WTC11 (cell line): Measurements from ENCODE around the gene NTN4. TPM values are rescaled to one million over a fixed set of nuclear protein-coding genes. Genes with fewer than 3 reads are reported as not detected.

Source experiments
- ATAC-seq: fragments of 200-7000 bp; cut with Tn5 transposase; 2 replicates; pipeline ENCODE4 v1.10.0; 2021; ENCODE audit warnings: mild to moderate bottlenecking, moderate library complexity
- CTCF ChIA-PET: fragments of 300-600 bp; sonication (Branson Sonifier 250); formaldehyde crosslinking; loops from one replicate; lab custom pipeline; 2021; ENCODE audit warnings: antibody characterized with exemption; lab: Charles Lee
- POLR2A ChIA-PET: fragments of 350-600 bp; sonication (Branson Sonifier 250); formaldehyde crosslinking; loops from one replicate; lab custom pipeline; 2021; ENCODE audit warnings: antibody characterized with exemption; lab: Charles Lee
- DNase-seq: peaks from one replicate; pipeline ENCODE4 v3.0.0; 2021; ENCODE audit warnings: low spot score
- H3K27ac Mint-ChIP-seq: 2 replicates; pipeline ENCODE4 v1.8.0; 2021; ENCODE audit warnings: mixed read lengths
- H3K27me3 Mint-ChIP-seq: 2 replicates; pipeline ENCODE4 v1.8.0; 2021; ENCODE audit warnings: low read depth, mild to moderate bottlenecking, moderate library complexity, mixed read lengths
- H3K36me3 Mint-ChIP-seq: 2 replicates; pipeline ENCODE4 v1.8.0; 2021; ENCODE audit warnings: mixed read lengths
- H3K4me1 Mint-ChIP-seq: 2 replicates; pipeline ENCODE4 v1.8.0; 2022; ENCODE audit warnings: mixed read lengths
- H3K4me3 Mint-ChIP-seq: 2 replicates; pipeline ENCODE4 v1.8.0; 2021; ENCODE audit warnings: mild to moderate bottlenecking, moderate library complexity, mixed read lengths
- H3K9me3 Mint-ChIP-seq: 2 replicates; pipeline ENCODE4 v1.8.0; 2021; ENCODE audit warnings: mixed read lengths
- ETV6 ChIP-seq: sonication (generic); formaldehyde crosslinking; IDR thresholded peaks from 2 replicates; pipeline ENCODE4 v1.8.1; 2022; ENCODE audit warnings: mild to moderate bottlenecking, missing genetic modification reagents
- FOXK1 ChIP-seq: sonication (generic); formaldehyde crosslinking; IDR thresholded peaks from 2 replicates; pipeline ENCODE4 v1.8.0; 2022; ENCODE audit warnings: mild to moderate bottlenecking, moderate library complexity, missing genetic modification reagents
- FOXP1 ChIP-seq: sonication (generic); formaldehyde crosslinking; IDR thresholded peaks from 2 replicates; pipeline ENCODE4 v1.8.0; 2022; ENCODE audit warnings: missing genetic modification reagents, mild to moderate bottlenecking, moderate library complexity, borderline replicate concordance
- GABPB1 ChIP-seq: sonication (generic); formaldehyde crosslinking; IDR thresholded peaks from 2 replicates; pipeline ENCODE4 v1.8.1; 2023; ENCODE audit warnings: mild to moderate bottlenecking, missing genetic modification reagents
- GTF2I ChIP-seq: fragments of 250-450 bp; sonication (Bioruptor Pico); conservative IDR thresholded peaks from 2 replicates; pipeline ENCODE4 v1.4.0; 2021; ENCODE audit warnings: mild to moderate bottlenecking
- IRF2 ChIP-seq: sonication (generic); formaldehyde crosslinking; IDR thresholded peaks from 2 replicates; pipeline ENCODE4 v1.8.0; 2022; ENCODE audit warnings: low read depth, missing genetic modification reagents, borderline replicate concordance
- JUN ChIP-seq: sonication (generic); formaldehyde crosslinking; IDR thresholded peaks from 2 replicates; pipeline ENCODE4 v1.8.0; 2023; ENCODE audit warnings: mild to moderate bottlenecking, missing genetic modification reagents
- NFE2L1 ChIP-seq: sonication (generic); formaldehyde crosslinking; IDR thresholded peaks from 2 replicates; pipeline ENCODE4 v1.8.1; 2023; ENCODE audit warnings: missing genetic modification reagents
- SOX15 ChIP-seq: fragments of 250-450 bp; sonication (Bioruptor Pico); IDR thresholded peaks from 2 replicates; pipeline ENCODE4 v1.9.0; 2021; ENCODE audit warnings: mild to moderate bottlenecking
- TCF7 ChIP-seq: sonication (generic); formaldehyde crosslinking; IDR thresholded peaks from 2 replicates; pipeline ENCODE4 v1.8.0; 2022; ENCODE audit warnings: mild to moderate bottlenecking, low read depth, missing genetic modification reagents, moderate library complexity
- ZNF121 ChIP-seq: sonication (generic); formaldehyde crosslinking; IDR thresholded peaks from 2 replicates; pipeline ENCODE4 v1.8.0; 2023; ENCODE audit warnings: missing genetic modification reagents
- ZNF138 ChIP-seq: sonication (generic); formaldehyde crosslinking; conservative IDR thresholded peaks from 2 replicates; pipeline ENCODE4 v1.8.1; 2022; ENCODE audit warnings: mild to moderate bottlenecking, moderate library complexity, missing genetic modification reagents
- ZNF232 ChIP-seq: sonication (generic); formaldehyde crosslinking; IDR thresholded peaks from 2 replicates; pipeline ENCODE4 v1.8.0; 2022; ENCODE audit warnings: mild to moderate bottlenecking, missing genetic modification reagents
- ZNF416 ChIP-seq: fragments of 250-450 bp; sonication (Bioruptor Pico); IDR thresholded peaks from 2 replicates; pipeline ENCODE4 v1.9.0; 2021; ENCODE audit warnings: mild to moderate bottlenecking, inconsistent platforms
- total RNA-seq: library from RNA; stranded (reverse); gene quantifications from 3 replicates; pipeline ENCODE4 v1.2.3, GENCODE V29; 2021
- TF ChIP-seq, protein P1 (sequence below): fragments of 250-450 bp; sonication (Bioruptor Pico); IDR thresholded peaks from 2 replicates; pipeline ENCODE4 v1.9.0; 2021; ENCODE audit warnings: mild to moderate bottlenecking, borderline replicate concordance
- TF ChIP-seq, protein P2 (sequence below): sonication (generic); formaldehyde crosslinking; IDR thresholded peaks from 2 replicates; pipeline ENCODE4 v1.8.1; 2022; ENCODE audit warnings: mild to moderate bottlenecking, missing genetic modification reagents, moderate library complexity, borderline replicate concordance
- TF ChIP-seq, protein P3 (sequence below): sonication (generic); formaldehyde crosslinking; IDR thresholded peaks from 2 replicates; pipeline ENCODE4 v1.8.1; 2023; ENCODE audit warnings: mild to moderate bottlenecking, missing genetic modification reagents, borderline replicate concordance
- TF ChIP-seq, protein P4 (sequence below): fragments of 250-450 bp; sonication (Bioruptor Pico); IDR thresholded peaks from 2 replicates; pipeline ENCODE4 v1.8.0; 2021; ENCODE audit warnings: mild to moderate bottlenecking
- TF ChIP-seq, protein P5 (sequence below): sonication (generic); formaldehyde crosslinking; IDR thresholded peaks from 2 replicates; pipeline ENCODE4 v1.8.0; 2023; ENCODE audit warnings: mild to moderate bottlenecking, missing genetic modification reagents

Gene NTN4
- total RNA-seq, 1 experiment from 2014 or later, result 2.7 TPM

DNA sequence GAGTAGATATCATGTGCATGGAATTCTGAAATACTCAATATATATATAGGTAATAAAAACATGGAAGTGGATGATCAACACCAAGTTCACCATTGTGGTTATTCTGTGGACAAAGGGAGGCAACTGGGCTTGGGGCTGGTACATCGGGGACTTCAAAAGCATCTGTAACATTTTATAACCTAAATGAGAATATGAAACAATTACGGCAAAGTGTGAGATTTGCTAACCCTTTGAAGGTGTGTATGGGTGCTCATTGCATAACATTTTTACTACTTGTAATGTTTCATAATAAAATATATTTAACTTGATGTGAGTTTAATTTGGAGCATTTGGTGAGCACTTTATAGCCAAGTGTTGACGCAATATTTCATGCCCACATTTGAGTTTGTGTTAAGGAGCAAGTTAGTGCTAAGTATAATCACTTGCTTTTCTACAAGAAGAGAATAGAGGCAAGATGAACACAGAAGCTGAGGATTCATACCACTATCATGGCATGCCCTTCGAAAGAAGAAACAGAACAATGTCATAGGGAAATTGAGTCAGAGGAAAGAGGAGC is 109.3 kb downstream of the NTN4 start:
- H3K9me3 Mint-ChIP-seq, result peaks cover 12% of the 10 kb centered on the region
- POLR2A ChIA-PET, result no interaction called here
- peaks cover 13% of the 10 kb centered on the region for H3K36me3 Mint-ChIP-seq
- TF ChIP-seq, protein P1, sequence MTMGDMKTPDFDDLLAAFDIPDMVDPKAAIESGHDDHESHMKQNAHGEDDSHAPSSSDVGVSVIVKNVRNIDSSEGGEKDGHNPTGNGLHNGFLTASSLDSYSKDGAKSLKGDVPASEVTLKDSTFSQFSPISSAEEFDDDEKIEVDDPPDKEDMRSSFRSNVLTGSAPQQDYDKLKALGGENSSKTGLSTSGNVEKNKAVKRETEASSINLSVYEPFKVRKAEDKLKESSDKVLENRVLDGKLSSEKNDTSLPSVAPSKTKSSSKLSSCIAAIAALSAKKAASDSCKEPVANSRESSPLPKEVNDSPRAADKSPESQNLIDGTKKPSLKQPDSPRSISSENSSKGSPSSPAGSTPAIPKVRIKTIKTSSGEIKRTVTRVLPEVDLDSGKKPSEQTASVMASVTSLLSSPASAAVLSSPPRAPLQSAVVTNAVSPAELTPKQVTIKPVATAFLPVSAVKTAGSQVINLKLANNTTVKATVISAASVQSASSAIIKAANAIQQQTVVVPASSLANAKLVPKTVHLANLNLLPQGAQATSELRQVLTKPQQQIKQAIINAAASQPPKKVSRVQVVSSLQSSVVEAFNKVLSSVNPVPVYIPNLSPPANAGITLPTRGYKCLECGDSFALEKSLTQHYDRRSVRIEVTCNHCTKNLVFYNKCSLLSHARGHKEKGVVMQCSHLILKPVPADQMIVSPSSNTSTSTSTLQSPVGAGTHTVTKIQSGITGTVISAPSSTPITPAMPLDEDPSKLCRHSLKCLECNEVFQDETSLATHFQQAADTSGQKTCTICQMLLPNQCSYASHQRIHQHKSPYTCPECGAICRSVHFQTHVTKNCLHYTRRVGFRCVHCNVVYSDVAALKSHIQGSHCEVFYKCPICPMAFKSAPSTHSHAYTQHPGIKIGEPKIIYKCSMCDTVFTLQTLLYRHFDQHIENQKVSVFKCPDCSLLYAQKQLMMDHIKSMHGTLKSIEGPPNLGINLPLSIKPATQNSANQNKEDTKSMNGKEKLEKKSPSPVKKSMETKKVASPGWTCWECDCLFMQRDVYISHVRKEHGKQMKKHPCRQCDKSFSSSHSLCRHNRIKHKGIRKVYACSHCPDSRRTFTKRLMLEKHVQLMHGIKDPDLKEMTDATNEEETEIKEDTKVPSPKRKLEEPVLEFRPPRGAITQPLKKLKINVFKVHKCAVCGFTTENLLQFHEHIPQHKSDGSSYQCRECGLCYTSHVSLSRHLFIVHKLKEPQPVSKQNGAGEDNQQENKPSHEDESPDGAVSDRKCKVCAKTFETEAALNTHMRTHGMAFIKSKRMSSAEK (CRISPR knock-in tag), result no peak
- TF ChIP-seq GTF2I (CRISPR knock-in tag), result no peak
- TF ChIP-seq FOXK1 (CRISPR knock-in tag), result no peak
- no peak for TF ChIP-seq FOXP1 (CRISPR knock-in tag)
- TF ChIP-seq, protein P2, sequence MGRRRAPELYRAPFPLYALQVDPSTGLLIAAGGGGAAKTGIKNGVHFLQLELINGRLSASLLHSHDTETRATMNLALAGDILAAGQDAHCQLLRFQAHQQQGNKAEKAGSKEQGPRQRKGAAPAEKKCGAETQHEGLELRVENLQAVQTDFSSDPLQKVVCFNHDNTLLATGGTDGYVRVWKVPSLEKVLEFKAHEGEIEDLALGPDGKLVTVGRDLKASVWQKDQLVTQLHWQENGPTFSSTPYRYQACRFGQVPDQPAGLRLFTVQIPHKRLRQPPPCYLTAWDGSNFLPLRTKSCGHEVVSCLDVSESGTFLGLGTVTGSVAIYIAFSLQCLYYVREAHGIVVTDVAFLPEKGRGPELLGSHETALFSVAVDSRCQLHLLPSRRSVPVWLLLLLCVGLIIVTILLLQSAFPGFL, result no peak
- no peak for TF ChIP-seq ZNF121 (CRISPR knock-in tag)
- TF ChIP-seq NFE2L1 (CRISPR knock-in tag), result no peak
- TF ChIP-seq ETV6 (CRISPR knock-in tag), result no peak
- TF ChIP-seq GABPB1 (CRISPR knock-in tag), result no peak
- no peak for TF ChIP-seq ZNF138 (CRISPR knock-in tag)
- TF ChIP-seq TCF7 (CRISPR knock-in tag), result no peak
- no peak for TF ChIP-seq JUN (CRISPR knock-in tag)
- TF ChIP-seq, protein P3, sequence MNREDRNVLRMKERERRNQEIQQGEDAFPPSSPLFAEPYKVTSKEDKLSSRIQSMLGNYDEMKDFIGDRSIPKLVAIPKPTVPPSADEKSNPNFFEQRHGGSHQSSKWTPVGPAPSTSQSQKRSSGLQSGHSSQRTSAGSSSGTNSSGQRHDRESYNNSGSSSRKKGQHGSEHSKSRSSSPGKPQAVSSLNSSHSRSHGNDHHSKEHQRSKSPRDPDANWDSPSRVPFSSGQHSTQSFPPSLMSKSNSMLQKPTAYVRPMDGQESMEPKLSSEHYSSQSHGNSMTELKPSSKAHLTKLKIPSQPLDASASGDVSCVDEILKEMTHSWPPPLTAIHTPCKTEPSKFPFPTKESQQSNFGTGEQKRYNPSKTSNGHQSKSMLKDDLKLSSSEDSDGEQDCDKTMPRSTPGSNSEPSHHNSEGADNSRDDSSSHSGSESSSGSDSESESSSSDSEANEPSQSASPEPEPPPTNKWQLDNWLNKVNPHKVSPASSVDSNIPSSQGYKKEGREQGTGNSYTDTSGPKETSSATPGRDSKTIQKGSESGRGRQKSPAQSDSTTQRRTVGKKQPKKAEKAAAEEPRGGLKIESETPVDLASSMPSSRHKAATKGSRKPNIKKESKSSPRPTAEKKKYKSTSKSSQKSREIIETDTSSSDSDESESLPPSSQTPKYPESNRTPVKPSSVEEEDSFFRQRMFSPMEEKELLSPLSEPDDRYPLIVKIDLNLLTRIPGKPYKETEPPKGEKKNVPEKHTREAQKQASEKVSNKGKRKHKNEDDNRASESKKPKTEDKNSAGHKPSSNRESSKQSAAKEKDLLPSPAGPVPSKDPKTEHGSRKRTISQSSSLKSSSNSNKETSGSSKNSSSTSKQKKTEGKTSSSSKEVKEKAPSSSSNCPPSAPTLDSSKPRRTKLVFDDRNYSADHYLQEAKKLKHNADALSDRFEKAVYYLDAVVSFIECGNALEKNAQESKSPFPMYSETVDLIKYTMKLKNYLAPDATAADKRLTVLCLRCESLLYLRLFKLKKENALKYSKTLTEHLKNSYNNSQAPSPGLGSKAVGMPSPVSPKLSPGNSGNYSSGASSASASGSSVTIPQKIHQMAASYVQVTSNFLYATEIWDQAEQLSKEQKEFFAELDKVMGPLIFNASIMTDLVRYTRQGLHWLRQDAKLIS (CRISPR knock-in tag), result no peak
- no peak for TF ChIP-seq ZNF232 (CRISPR knock-in tag)
- no peak for TF ChIP-seq SOX15 (CRISPR knock-in tag)
- no peak for TF ChIP-seq IRF2 (CRISPR knock-in tag)
- TF ChIP-seq, protein P4, sequence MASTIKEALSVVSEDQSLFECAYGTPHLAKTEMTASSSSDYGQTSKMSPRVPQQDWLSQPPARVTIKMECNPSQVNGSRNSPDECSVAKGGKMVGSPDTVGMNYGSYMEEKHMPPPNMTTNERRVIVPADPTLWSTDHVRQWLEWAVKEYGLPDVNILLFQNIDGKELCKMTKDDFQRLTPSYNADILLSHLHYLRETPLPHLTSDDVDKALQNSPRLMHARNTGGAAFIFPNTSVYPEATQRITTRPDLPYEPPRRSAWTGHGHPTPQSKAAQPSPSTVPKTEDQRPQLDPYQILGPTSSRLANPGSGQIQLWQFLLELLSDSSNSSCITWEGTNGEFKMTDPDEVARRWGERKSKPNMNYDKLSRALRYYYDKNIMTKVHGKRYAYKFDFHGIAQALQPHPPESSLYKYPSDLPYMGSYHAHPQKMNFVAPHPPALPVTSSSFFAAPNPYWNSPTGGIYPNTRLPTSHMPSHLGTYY (CRISPR knock-in tag), result no peak
- no peak for TF ChIP-seq ZNF416 (CRISPR knock-in tag)
- TF ChIP-seq, protein P5, sequence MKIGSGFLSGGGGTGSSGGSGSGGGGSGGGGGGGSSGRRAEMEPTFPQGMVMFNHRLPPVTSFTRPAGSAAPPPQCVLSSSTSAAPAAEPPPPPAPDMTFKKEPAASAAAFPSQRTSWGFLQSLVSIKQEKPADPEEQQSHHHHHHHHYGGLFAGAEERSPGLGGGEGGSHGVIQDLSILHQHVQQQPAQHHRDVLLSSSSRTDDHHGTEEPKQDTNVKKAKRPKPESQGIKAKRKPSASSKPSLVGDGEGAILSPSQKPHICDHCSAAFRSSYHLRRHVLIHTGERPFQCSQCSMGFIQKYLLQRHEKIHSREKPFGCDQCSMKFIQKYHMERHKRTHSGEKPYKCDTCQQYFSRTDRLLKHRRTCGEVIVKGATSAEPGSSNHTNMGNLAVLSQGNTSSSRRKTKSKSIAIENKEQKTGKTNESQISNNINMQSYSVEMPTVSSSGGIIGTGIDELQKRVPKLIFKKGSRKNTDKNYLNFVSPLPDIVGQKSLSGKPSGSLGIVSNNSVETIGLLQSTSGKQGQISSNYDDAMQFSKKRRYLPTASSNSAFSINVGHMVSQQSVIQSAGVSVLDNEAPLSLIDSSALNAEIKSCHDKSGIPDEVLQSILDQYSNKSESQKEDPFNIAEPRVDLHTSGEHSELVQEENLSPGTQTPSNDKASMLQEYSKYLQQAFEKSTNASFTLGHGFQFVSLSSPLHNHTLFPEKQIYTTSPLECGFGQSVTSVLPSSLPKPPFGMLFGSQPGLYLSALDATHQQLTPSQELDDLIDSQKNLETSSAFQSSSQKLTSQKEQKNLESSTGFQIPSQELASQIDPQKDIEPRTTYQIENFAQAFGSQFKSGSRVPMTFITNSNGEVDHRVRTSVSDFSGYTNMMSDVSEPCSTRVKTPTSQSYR (CRISPR knock-in tag), result no peak
- no peak overlapping the region for H3K4me3 Mint-ChIP-seq
- no peak for ATAC-seq
- no peaks in the 10 kb centered on the region for H3K4me1 Mint-ChIP-seq
- H3K27ac Mint-ChIP-seq, result no peak overlapping the region
- H3K27me3 Mint-ChIP-seq, result no peaks in the 10 kb centered on the region
- DNase-seq, result no peak
- CTCF ChIA-PET, result interaction anchor here (0.5 to 0.7 kb wide), 2 partner anchors 132 to 318 kb away, joined by 4 to 7 read pairs; no protein-coding TSS in a partner anchor
